HepG2 (cell line): ENCODE measurements around the gene CEBPE. TPM values are rescaled to one million over a fixed set of nuclear protein-coding genes. Genes with fewer than 3 reads are reported as not detected.
A peak's percentile ranks its signal among the peaks of the same experiment; 100 is the strongest.

ENCODE experiments used
- CAMTA2 ChIP-seq: sonication (generic); formaldehyde crosslinking; IDR thresholded peaks from 2 replicates; pipeline ENCODE4 v1.4.0; 2020; ENCODE audit warnings: mild to moderate bottlenecking, missing genetic modification reagents, borderline replicate concordance
- CCAR2 ChIP-seq: fragments of 200-400 bp; formaldehyde crosslinking; optimal IDR thresholded peaks from 2 replicates; pipeline ENCODE3; 2018; ENCODE audit warnings: low read depth, mild to moderate bottlenecking, low read length, moderate library complexity
- JUND ChIP-seq: sonication (generic); formaldehyde crosslinking; IDR thresholded peaks from 2 replicates; pipeline ENCODE4 v1.8.0; 2022; ENCODE audit warnings: mild to moderate bottlenecking, missing genetic modification reagents
- MAFG ChIP-seq: sonication (generic); formaldehyde crosslinking; IDR thresholded peaks from 2 replicates; pipeline ENCODE4 v1.5.1; 2020; ENCODE audit warnings: mild to moderate bottlenecking, missing genetic modification reagents
- POGK ChIP-seq: sonication (generic); formaldehyde crosslinking; conservative IDR thresholded peaks from 2 replicates; pipeline ENCODE4 v1.8.0; 2022; ENCODE audit warnings: mild to moderate bottlenecking, moderate library complexity, missing genetic modification reagents
- RXRB ChIP-seq: IDR thresholded peaks from 2 replicates; pipeline ENCODE4 v1.6.1; 2016; ENCODE audit warnings: borderline replicate concordance, missing genetic modification reagents, missing compliant biosample characterization
- SETDB1 ChIP-seq: sonication (generic); formaldehyde crosslinking; IDR thresholded peaks from 2 replicates; pipeline ENCODE4 v1.5.1; 2020; ENCODE audit warnings: missing genetic modification reagents, mild to moderate bottlenecking, borderline replicate concordance
- SIN3A ChIP-seq: IDR thresholded peaks from 2 replicates; pipeline ENCODE4 v1.6.1; 2011; ENCODE audit warnings: low read depth, mild to moderate bottlenecking, control low read depth, low read length, borderline replicate concordance
- SMC3 ChIP-seq: IDR thresholded peaks from 2 replicates; pipeline ENCODE4 v1.6.1; 2011; ENCODE audit warnings: low read length, improper control_type of control experiment
- STAG1 ChIP-seq: sonication (generic); formaldehyde crosslinking; IDR thresholded peaks from 2 replicates; pipeline ENCODE4 v1.4.0; 2020; ENCODE audit warnings: missing genetic modification reagents
- TBX3 ChIP-seq: fragments of 450-650 bp; IDR thresholded peaks from 2 replicates; pipeline ENCODE4 v1.6.1; 2017; ENCODE audit warnings: antibody characterized with exemption, mild to moderate bottlenecking, inconsistent platforms, borderline replicate concordance
- ZBTB21 ChIP-seq: sonication (generic); formaldehyde crosslinking; IDR thresholded peaks from 2 replicates; pipeline ENCODE4 v1.4.0; 2020; ENCODE audit warnings: missing genetic modification reagents
- ZBTB26 ChIP-seq: IDR thresholded peaks from 2 replicates; pipeline ENCODE4 v1.6.1; 2016; ENCODE audit warnings: missing compliant biosample characterization, missing genetic modification reagents, borderline replicate concordance
- ZBTB38 ChIP-seq: sonication (generic); formaldehyde crosslinking; IDR thresholded peaks from 2 replicates; pipeline ENCODE4 v1.5.1; 2020; ENCODE audit warnings: mild to moderate bottlenecking, missing genetic modification reagents
- ZFX ChIP-seq: sonication (generic); formaldehyde crosslinking; IDR thresholded peaks from 2 replicates; pipeline ENCODE4 v1.4.0; 2020; ENCODE audit warnings: mild to moderate bottlenecking, low read depth, missing genetic modification reagents, moderate library complexity
- ZMAT5 ChIP-seq: sonication (generic); formaldehyde crosslinking; IDR thresholded peaks from 2 replicates; pipeline ENCODE4 v1.5.0; 2020; ENCODE audit warnings: mild to moderate bottlenecking, low read depth, missing genetic modification reagents, borderline replicate concordance
- ZNF121 ChIP-seq: sonication (generic); formaldehyde crosslinking; IDR thresholded peaks from 2 replicates; pipeline ENCODE4 v1.5.0; 2020; ENCODE audit warnings: mild to moderate bottlenecking, missing genetic modification reagents
- ZNF232 ChIP-seq: sonication (generic); formaldehyde crosslinking; IDR thresholded peaks from 2 replicates; pipeline ENCODE4 v1.4.0; 2020; ENCODE audit warnings: missing genetic modification reagents, borderline replicate concordance
- ZNF343 ChIP-seq: sonication (generic); formaldehyde crosslinking; IDR thresholded peaks from 2 replicates; pipeline ENCODE4 v1.4.0; 2020; ENCODE audit warnings: mild to moderate bottlenecking, missing genetic modification reagents
- ZNF354B ChIP-seq: sonication (generic); formaldehyde crosslinking; IDR thresholded peaks from 2 replicates; pipeline ENCODE4 v1.8.0; 2022; ENCODE audit warnings: mild to moderate bottlenecking, missing genetic modification reagents
- ZNF383 ChIP-seq: sonication (generic); formaldehyde crosslinking; IDR thresholded peaks from 2 replicates; pipeline ENCODE4 v1.4.0; 2020; ENCODE audit warnings: missing genetic modification reagents, mild to moderate bottlenecking, borderline replicate concordance
- ZNF451 ChIP-seq: sonication (generic); formaldehyde crosslinking; IDR thresholded peaks from 2 replicates; pipeline ENCODE4 v1.5.0; 2020; ENCODE audit warnings: mild to moderate bottlenecking, missing genetic modification reagents
- ZNF841 ChIP-seq: sonication (generic); formaldehyde crosslinking; IDR thresholded peaks from 2 replicates; pipeline ENCODE4 v1.8.1; 2023; ENCODE audit warnings: missing genetic modification reagents, borderline replicate concordance
- ZSCAN20 ChIP-seq: sonication (generic); formaldehyde crosslinking; IDR thresholded peaks from 2 replicates; pipeline ENCODE4 v1.4.0; 2020; ENCODE audit warnings: missing genetic modification reagents, mild to moderate bottlenecking, borderline replicate concordance
- ZSCAN30 ChIP-seq: sonication (generic); formaldehyde crosslinking; IDR thresholded peaks from 2 replicates; pipeline ENCODE4 v1.5.0; 2020; ENCODE audit warnings: mild to moderate bottlenecking, missing genetic modification reagents
- polyA plus RNA-seq, 8 experiments: library from polyadenylated mRNA; depleted of rRNA in 3 of 8; stranded (reverse) in 7 of 8; unstranded in 1 of 8; fragments of >200 nt; fragmentation: Illumina TruSeq in 4 of 8; extraction: Trizol in 4 of 8; gene quantifications; 2 replicates each; pipeline versions ENCODE4 v1.2.1 to v1.2.3, GENCODE V29; 2011 to 2016; ENCODE audit warnings: low read depth in 4 of 8, missing spikeins in 1 of 8, mixed read lengths in 1 of 8; ENCODE audit not compliant: insufficient read depth in 1 of 8
- total RNA-seq, 5 experiments: library from RNA; depleted of rRNA; stranded (reverse); fragments of >200 nt; fragmentation: Illumina TruSeq; extraction: Trizol; gene quantifications; 2 replicates each; pipeline ENCODE4 v1.2.3, GENCODE V29; 2016; ENCODE audit warnings: low read depth in 1 of 5

CEBPE gene
- total and polyA plus RNA-seq, 2 of the 13 experiments (the other 11 are each of a cell fraction or from before 2014, with no cell fraction given): 0.09 to 0.11 TPM

GRCh38 chr14:23076785-23077408 lies 42.2 kb downstream of the CEBPE start (continued):
- TF ChIP-seq POGK: no peak
- TF ChIP-seq TBX3: no peak
- TF ChIP-seq SMC3: peak; percentile 63
- TF ChIP-seq STAG1 (CRISPR knock-in tag): peak; percentile 56
- no peak for TF ChIP-seq SIN3A
- TF ChIP-seq ZNF841: no peak
- TF ChIP-seq ZNF383 (CRISPR knock-in tag): no peak
- no peak for TF ChIP-seq ZSCAN30 (CRISPR knock-in tag)
- no peak for TF ChIP-seq ZNF232 (CRISPR knock-in tag)
- TF ChIP-seq CAMTA2 (CRISPR knock-in tag): no peak
- TF ChIP-seq ZBTB26 (CRISPR knock-in tag): no peak
- TF ChIP-seq ZMAT5: no peak
- no peak for TF ChIP-seq ZNF451 (CRISPR knock-in tag)
- TF ChIP-seq ZBTB21: no peak
- no peak for TF ChIP-seq ZBTB38
- TF ChIP-seq SETDB1 (CRISPR knock-in tag): no peak
- TF ChIP-seq CCAR2: no peak
- TF ChIP-seq ZFX: 0 out of 2 replicates have a peak, but pooled peaks have one; percentile 17
- TF ChIP-seq ZNF343 (CRISPR knock-in tag): no peak
- TF ChIP-seq RXRB (CRISPR knock-in tag): 0 out of 2 replicates have a peak, but pooled peaks have one; percentile 13
- no peak for TF ChIP-seq JUND
- no peak for TF ChIP-seq ZNF121 (CRISPR knock-in tag)
- TF ChIP-seq ZNF354B: peak; percentile 63; the same call in 1 of the 2 replicates
- TF ChIP-seq ZSCAN20 (CRISPR knock-in tag): no peak
- no peak for TF ChIP-seq MAFG (CRISPR knock-in tag)
